Neural cell (in vitro differentiated cells): ENCODE data around the gene DHRS4L2.
"Not testable (repeated sequence)": the region's sequence is repeated elsewhere in the genome, so short reads cannot be mapped to it uniquely, and the experiment has no call there.

Experiments used
- CTCF ChIP-seq: fragments of 450-650 bp; IDR thresholded peaks from 2 replicates; pipeline ENCODE4 v1.5.1; 2014; ENCODE audit warnings: antibody characterized with exemption, mild to moderate bottlenecking, moderate library complexity; ENCODE audit not compliant: poor library complexity, severe bottlenecking
- EP300 ChIP-seq: fragments of 450-650 bp; conservative IDR thresholded peaks from 2 replicates; pipeline ENCODE4 v1.6.1; 2014; ENCODE audit warnings: antibody characterized with exemption, mild to moderate bottlenecking, moderate library complexity; ENCODE audit not compliant: poor library complexity, severe bottlenecking
- EZH2 ChIP-seq: fragments of 200-600, 300-800 bp; shearing (Covaris generic), sonication (generic); IDR thresholded peaks from 2 replicates; pipeline ENCODE4 v1.6.1; 2014; ENCODE audit warnings: antibody characterized with exemption, low read length, borderline replicate concordance, mild to moderate bottlenecking; ENCODE audit not compliant: insufficient read depth, poor library complexity, severe bottlenecking
- MXI1 ChIP-seq: fragments of 450-650 bp; conservative IDR thresholded peaks from 2 replicates; pipeline ENCODE4 v1.6.1; 2014; ENCODE audit warnings: antibody characterized with exemption, mild to moderate bottlenecking; ENCODE audit not compliant: poor library complexity, severe bottlenecking
- POLR2AphosphoS5 ChIP-seq: IDR thresholded peaks from 2 replicates; pipeline ENCODE4 v1.6.1; 2012
- RAD21 ChIP-seq: fragments of 450-650 bp; conservative IDR thresholded peaks from 2 replicates; pipeline ENCODE4 v1.6.1; 2014; ENCODE audit warnings: antibody characterized with exemption, mild to moderate bottlenecking, moderate library complexity
- TAF1 ChIP-seq: IDR thresholded peaks from 2 replicates; pipeline ENCODE4 v1.6.1; 2012; ENCODE audit warnings: low read depth
- TF ChIP-seq, protein P1 (sequence below): IDR thresholded peaks from 2 replicates; pipeline ENCODE4 v1.6.1; 2012; ENCODE audit warnings: borderline replicate concordance

DNA sequence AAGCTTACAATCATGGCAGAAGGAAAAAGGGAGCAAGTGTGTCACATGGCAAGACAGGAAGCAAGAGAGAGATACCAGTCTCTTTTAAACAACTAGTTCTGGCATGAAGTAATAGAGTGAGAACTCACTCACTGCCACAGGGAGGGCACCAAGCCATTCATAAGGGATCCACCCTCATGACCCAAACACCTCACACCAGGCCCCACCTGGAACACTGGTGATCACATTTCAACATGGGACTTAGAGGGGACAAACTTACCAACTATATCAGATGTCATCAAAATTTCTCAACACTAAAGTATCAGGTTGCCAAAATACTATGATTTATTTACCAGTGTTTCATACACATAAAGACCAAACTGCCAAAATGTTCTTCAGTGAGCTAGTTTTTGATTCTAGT lies 27.8 kb upstream of the DHRS4L2 start:
- TF ChIP-seq POLR2AphosphoS5, CTCF, RAD21, EP300, EZH2, MXI1, TAF1: not testable (repeated sequence)
- TF ChIP-seq, protein P1, sequence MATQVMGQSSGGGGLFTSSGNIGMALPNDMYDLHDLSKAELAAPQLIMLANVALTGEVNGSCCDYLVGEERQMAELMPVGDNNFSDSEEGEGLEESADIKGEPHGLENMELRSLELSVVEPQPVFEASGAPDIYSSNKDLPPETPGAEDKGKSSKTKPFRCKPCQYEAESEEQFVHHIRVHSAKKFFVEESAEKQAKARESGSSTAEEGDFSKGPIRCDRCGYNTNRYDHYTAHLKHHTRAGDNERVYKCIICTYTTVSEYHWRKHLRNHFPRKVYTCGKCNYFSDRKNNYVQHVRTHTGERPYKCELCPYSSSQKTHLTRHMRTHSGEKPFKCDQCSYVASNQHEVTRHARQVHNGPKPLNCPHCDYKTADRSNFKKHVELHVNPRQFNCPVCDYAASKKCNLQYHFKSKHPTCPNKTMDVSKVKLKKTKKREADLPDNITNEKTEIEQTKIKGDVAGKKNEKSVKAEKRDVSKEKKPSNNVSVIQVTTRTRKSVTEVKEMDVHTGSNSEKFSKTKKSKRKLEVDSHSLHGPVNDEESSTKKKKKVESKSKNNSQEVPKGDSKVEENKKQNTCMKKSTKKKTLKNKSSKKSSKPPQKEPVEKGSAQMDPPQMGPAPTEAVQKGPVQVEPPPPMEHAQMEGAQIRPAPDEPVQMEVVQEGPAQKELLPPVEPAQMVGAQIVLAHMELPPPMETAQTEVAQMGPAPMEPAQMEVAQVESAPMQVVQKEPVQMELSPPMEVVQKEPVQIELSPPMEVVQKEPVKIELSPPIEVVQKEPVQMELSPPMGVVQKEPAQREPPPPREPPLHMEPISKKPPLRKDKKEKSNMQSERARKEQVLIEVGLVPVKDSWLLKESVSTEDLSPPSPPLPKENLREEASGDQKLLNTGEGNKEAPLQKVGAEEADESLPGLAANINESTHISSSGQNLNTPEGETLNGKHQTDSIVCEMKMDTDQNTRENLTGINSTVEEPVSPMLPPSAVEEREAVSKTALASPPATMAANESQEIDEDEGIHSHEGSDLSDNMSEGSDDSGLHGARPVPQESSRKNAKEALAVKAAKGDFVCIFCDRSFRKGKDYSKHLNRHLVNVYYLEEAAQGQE, result not testable (repeated sequence)
